GM21526 (cell line): ENCODE data around the gene TBC1D1.
"Not testable (repeated sequence)": the region's sequence is repeated elsewhere in the genome, so short reads cannot be mapped to it uniquely, and the experiment has no call there.

Source experiments
- ATAC-seq: cut with Tn5 transposase; IDR thresholded peaks from one replicate; pipeline ENCODE4 v1.9.1; 2021; ENCODE audit warnings: moderate library complexity; ENCODE audit not compliant: unreplicated experiment, low FRiP score

TBC1D1 gene

GRCh38 chr4:37917388-37917787, 26.5 kb downstream of the TBC1D1 start:
- ATAC-seq: no peak

- no peak for ATAC-seq
Observed at GRCh38 chr4:37918653-37919052, 27.8 kb downstream of the TBC1D1 start.

GRCh38 chr4:37922328-37922727, 31.4 kb downstream of the TBC1D1 start:
- no peak for ATAC-seq

GRCh38 chr4:37923089-37923488, 32.2 kb downstream of the TBC1D1 start:
- ATAC-seq: not testable (repeated sequence)

GRCh38 chr4:37924946-37925345, 34.1 kb downstream of the TBC1D1 start:
- ATAC-seq: no peak

GRCh38 chr4:37927434-37927833, 36.5 kb downstream of the TBC1D1 start:
- no peak for ATAC-seq

GRCh38 chr4:37928426-37929416, 37.8 kb downstream of the TBC1D1 start:
- no peak for ATAC-seq

- no peak for ATAC-seq
Observed at GRCh38 chr4:37934096-37934495, 43.2 kb downstream of the TBC1D1 start.

GRCh38 chr4:37934609-37935008, 43.7 kb downstream of the TBC1D1 start:
- no peak for ATAC-seq

GRCh38 chr4:37935026-37935425, 44.1 kb downstream of the TBC1D1 start:
- no peak for ATAC-seq

- no peak for ATAC-seq
Observed at GRCh38 chr4:37936889-37937498, 46.1 kb downstream of the TBC1D1 start.

- no peak for ATAC-seq
Observed at GRCh38 chr4:37938208-37938607, 47.3 kb downstream of the TBC1D1 start.

- ATAC-seq: no peak
Observed at GRCh38 chr4:37946503-37947179, 55.8 kb downstream of the TBC1D1 start.

GRCh38 chr4:37948542-37948941, 57.7 kb downstream of the TBC1D1 start:
- no peak for ATAC-seq

GRCh38 chr4:37949636-37950426, 58.9 kb downstream of the TBC1D1 start:
- no peak for ATAC-seq

- no peak for ATAC-seq
Observed at GRCh38 chr4:37951461-37952352, 60.8 kb downstream of the TBC1D1 start.

GRCh38 chr4:37953156-37953555, 62.3 kb downstream of the TBC1D1 start:
- ATAC-seq: no peak

- no peak for ATAC-seq
Observed at GRCh38 chr4:37953620-37954293, 62.9 kb downstream of the TBC1D1 start.

- no peak for ATAC-seq
Observed at GRCh38 chr4:37956941-37957340, 66.1 kb downstream of the TBC1D1 start.
